ENCODE data around the gene NADK2. TPM values are rescaled to one million over a fixed set of nuclear protein-coding genes. Genes with fewer than 3 reads are reported as not detected.

NADK2 gene
- total and polyA plus RNA-seq, 10 of the 15 experiments (the other 5 are each of a cell fraction or from before 2014, with no cell fraction given) = 2.4 to 9.0 (median 6.3) TPM

- TF ChIP-seq, protein P1, sequence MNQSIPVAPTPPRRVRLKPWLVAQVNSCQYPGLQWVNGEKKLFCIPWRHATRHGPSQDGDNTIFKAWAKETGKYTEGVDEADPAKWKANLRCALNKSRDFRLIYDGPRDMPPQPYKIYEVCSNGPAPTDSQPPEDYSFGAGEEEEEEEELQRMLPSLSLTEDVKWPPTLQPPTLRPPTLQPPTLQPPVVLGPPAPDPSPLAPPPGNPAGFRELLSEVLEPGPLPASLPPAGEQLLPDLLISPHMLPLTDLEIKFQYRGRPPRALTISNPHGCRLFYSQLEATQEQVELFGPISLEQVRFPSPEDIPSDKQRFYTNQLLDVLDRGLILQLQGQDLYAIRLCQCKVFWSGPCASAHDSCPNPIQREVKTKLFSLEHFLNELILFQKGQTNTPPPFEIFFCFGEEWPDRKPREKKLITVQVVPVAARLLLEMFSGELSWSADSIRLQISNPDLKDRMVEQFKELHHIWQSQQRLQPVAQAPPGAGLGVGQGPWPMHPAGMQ (IDR thresholded peaks at IDR 0.05; ENCODE audit: borderline replicate concordance) = no peak
- no peak for TF ChIP-seq SRF (IDR thresholded peaks at IDR 0.05; ENCODE audit: low read depth in 2 of 2, low read length in 2 of 2)
- no peak for TF ChIP-seq BMI1 (IDR thresholded peaks at IDR 0.05; ENCODE audit: borderline replicate concordance)
- no peak for TF ChIP-seq TARDBP (IDR thresholded peaks at IDR 0.05; ENCODE audit: borderline replicate concordance)
- no peak for TF ChIP-seq FOXK2 (IDR thresholded peaks at IDR 0.05)
- TF ChIP-seq, protein P2, sequence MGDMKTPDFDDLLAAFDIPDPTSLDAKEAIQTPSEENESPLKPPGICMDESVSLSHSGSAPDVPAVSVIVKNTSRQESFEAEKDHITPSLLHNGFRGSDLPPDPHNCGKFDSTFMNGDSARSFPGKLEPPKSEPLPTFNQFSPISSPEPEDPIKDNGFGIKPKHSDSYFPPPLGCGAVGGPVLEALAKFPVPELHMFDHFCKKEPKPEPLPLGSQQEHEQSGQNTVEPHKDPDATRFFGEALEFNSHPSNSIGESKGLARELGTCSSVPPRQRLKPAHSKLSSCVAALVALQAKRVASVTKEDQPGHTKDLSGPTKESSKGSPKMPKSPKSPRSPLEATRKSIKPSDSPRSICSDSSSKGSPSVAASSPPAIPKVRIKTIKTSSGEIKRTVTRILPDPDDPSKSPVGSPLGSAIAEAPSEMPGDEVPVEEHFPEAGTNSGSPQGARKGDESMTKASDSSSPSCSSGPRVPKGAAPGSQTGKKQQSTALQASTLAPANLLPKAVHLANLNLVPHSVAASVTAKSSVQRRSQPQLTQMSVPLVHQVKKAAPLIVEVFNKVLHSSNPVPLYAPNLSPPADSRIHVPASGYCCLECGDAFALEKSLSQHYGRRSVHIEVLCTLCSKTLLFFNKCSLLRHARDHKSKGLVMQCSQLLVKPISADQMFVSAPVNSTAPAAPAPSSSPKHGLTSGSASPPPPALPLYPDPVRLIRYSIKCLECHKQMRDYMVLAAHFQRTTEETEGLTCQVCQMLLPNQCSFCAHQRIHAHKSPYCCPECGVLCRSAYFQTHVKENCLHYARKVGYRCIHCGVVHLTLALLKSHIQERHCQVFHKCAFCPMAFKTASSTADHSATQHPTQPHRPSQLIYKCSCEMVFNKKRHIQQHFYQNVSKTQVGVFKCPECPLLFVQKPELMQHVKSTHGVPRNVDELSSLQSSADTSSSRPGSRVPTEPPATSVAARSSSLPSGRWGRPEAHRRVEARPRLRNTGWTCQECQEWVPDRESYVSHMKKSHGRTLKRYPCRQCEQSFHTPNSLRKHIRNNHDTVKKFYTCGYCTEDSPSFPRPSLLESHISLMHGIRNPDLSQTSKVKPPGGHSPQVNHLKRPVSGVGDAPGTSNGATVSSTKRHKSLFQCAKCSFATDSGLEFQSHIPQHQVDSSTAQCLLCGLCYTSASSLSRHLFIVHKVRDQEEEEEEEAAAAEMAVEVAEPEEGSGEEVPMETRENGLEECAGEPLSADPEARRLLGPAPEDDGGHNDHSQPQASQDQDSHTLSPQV (IDR thresholded peaks at IDR 0.05) = no peak
- TF ChIP-seq BRCA1 (IDR thresholded peaks at IDR 0.05; ENCODE audit: low read depth, low read length) = no peak
- no peak for TF ChIP-seq SKIL (IDR thresholded peaks at IDR 0.05; ENCODE audit: low read depth, poor library complexity, severe bottlenecking)
These were observed 32.2 kb upstream of the NADK2 start (continued) for GRCh38 chr5:36273809-36274526.
